Measurements from ENCODE around the gene AGPAT2.

AGPAT2 gene

GRCh38 chr9:136673975-136674785 is 13.1 kb downstream of the AGPAT2 start:
- DNase-seq, result no peak

- DNase-seq, result no peak
Observed at GRCh38 chr9:136673088-136673974, 13.9 kb downstream of the AGPAT2 start.

- DNase-seq, result no peak
Observed at GRCh38 chr9:136672431-136673087, 14.7 kb downstream of the AGPAT2 start.

GRCh38 chr9:136671646-136672430 is 15.4 kb downstream of the AGPAT2 start:
- DNase-seq, result peak in 4 of 56 donors; percentile 15 to 24 (median 18)

- no peak for DNase-seq
Observed at GRCh38 chr9:136671254-136671614, 16.0 kb downstream of the AGPAT2 start.

GRCh38 chr9:136670576-136671253 is 16.5 kb downstream of the AGPAT2 start:
- DNase-seq, result no peak

- DNase-seq, result no peak
Observed at GRCh38 chr9:136669791-136670464, 17.3 kb downstream of the AGPAT2 start.

- DNase-seq, result no peak
Observed at GRCh38 chr9:136668983-136669790, 18.1 kb downstream of the AGPAT2 start.

- DNase-seq, result no peak
Observed at GRCh38 chr9:136667940-136668760, 19.1 kb downstream of the AGPAT2 start.

- no peak for DNase-seq
Observed at GRCh38 chr9:136667214-136667939, 19.9 kb downstream of the AGPAT2 start.

GRCh38 chr9:136666372-136667213 is 20.7 kb downstream of the AGPAT2 start:
- DNase-seq, result no peak

- DNase-seq, result no peak
Observed at GRCh38 chr9:136665704-136666371, 21.4 kb downstream of the AGPAT2 start.

- peak in 2 of 56 donors; percentile 21 to 32 for DNase-seq
Observed at GRCh38 chr9:136665111-136665703, 22.1 kb downstream of the AGPAT2 start.

- DNase-seq, result no peak
Observed at GRCh38 chr9:136664000-136664915, 23.0 kb downstream of the AGPAT2 start.
